HepG2 (cell line): ENCODE data around the gene CXXC5. TPM values are rescaled to one million over a fixed set of nuclear protein-coding genes. Genes with fewer than 3 reads are reported as not detected.

Experiments used
- FOXO1 ChIP-seq: sonication (generic); formaldehyde crosslinking; IDR thresholded peaks from 2 replicates; pipeline ENCODE4 v1.4.0; 2020; ENCODE audit warnings: missing genetic modification reagents
- MED13 ChIP-seq: sonication (generic); formaldehyde crosslinking; IDR thresholded peaks from 2 replicates; pipeline ENCODE4 v1.5.0; 2020; ENCODE audit warnings: missing genetic modification reagents
- NONO ChIP-seq, 2 experiments: fragments of 450-650 bp in 1 of 2; sonication (generic) in 1 of 2; formaldehyde crosslinking in 1 of 2; IDR thresholded peaks in 1 of 2; conservative IDR thresholded peaks in 1 of 2; 2 replicates each; pipeline versions ENCODE4 v1.6.1 to v1.8.0; 2017 to 2022; ENCODE audit warnings: mild to moderate bottlenecking in 1 of 2, missing genetic modification reagents in 1 of 2, moderate library complexity in 1 of 2
- NRL ChIP-seq: sonication (generic); formaldehyde crosslinking; IDR thresholded peaks from 2 replicates; pipeline ENCODE4 v1.5.0; 2020; ENCODE audit warnings: missing genetic modification reagents, mild to moderate bottlenecking, moderate library complexity, borderline replicate concordance
- SMAD1 ChIP-seq: sonication (generic); formaldehyde crosslinking; IDR thresholded peaks from 2 replicates; pipeline ENCODE4 v1.4.0; 2020; ENCODE audit warnings: missing genetic modification reagents, low read depth, mild to moderate bottlenecking, borderline replicate concordance
- THAP9 ChIP-seq: sonication (generic); formaldehyde crosslinking; IDR thresholded peaks from 2 replicates; pipeline ENCODE4; 2020; ENCODE audit warnings: missing genetic modification reagents, mild to moderate bottlenecking, borderline replicate concordance
- YEATS4 ChIP-seq: sonication (generic); formaldehyde crosslinking; IDR thresholded peaks from 2 replicates; pipeline ENCODE4 v1.4.0; 2020; ENCODE audit warnings: missing genetic modification reagents, borderline replicate concordance
- ZC3H4 ChIP-seq: sonication (generic); formaldehyde crosslinking; IDR thresholded peaks from 2 replicates; pipeline ENCODE4 v1.4.0; 2020; ENCODE audit warnings: missing genetic modification reagents, borderline replicate concordance
- ZNF225 ChIP-seq: sonication (generic); formaldehyde crosslinking; IDR thresholded peaks from 2 replicates; pipeline ENCODE4 v1.4.0; 2020; ENCODE audit warnings: mild to moderate bottlenecking, missing genetic modification reagents
- ZNF253 ChIP-seq: sonication (generic); formaldehyde crosslinking; IDR thresholded peaks from 2 replicates; pipeline ENCODE4 v1.8.0; 2022; ENCODE audit warnings: mild to moderate bottlenecking, missing genetic modification reagents, borderline replicate concordance
- ZNF441 ChIP-seq: sonication (generic); formaldehyde crosslinking; IDR thresholded peaks from 2 replicates; pipeline ENCODE4 v1.7.0; 2021; ENCODE audit warnings: missing genetic modification reagents, borderline replicate concordance
- ZNF564 ChIP-seq: sonication (generic); formaldehyde crosslinking; IDR thresholded peaks from 2 replicates; pipeline ENCODE4 v1.8.1; 2023; ENCODE audit warnings: mild to moderate bottlenecking, missing genetic modification reagents
- ZNF605 ChIP-seq: sonication (generic); formaldehyde crosslinking; IDR thresholded peaks from 2 replicates; pipeline ENCODE4 v1.8.0; 2022; ENCODE audit warnings: mild to moderate bottlenecking, missing genetic modification reagents
- ZNF687 ChIP-seq: sonication (generic); formaldehyde crosslinking; IDR thresholded peaks from 2 replicates; pipeline ENCODE4 v1.5.1; 2020; ENCODE audit warnings: mild to moderate bottlenecking, missing genetic modification reagents, moderate library complexity
- ZSCAN21 ChIP-seq: sonication (generic); formaldehyde crosslinking; IDR thresholded peaks from 2 replicates; pipeline ENCODE4 v1.8.0; 2022; ENCODE audit warnings: mild to moderate bottlenecking, missing genetic modification reagents, moderate library complexity, borderline replicate concordance
- polyA plus RNA-seq, 8 experiments: library from polyadenylated mRNA; depleted of rRNA in 3 of 8; stranded (reverse) in 7 of 8; unstranded in 1 of 8; fragments of >200 nt; fragmentation: Illumina TruSeq in 4 of 8; extraction: Trizol in 4 of 8; gene quantifications; 2 replicates each; pipeline versions ENCODE4 v1.2.1 to v1.2.3, GENCODE V29; 2011 to 2016; ENCODE audit warnings: low read depth in 4 of 8, missing spikeins in 1 of 8, mixed read lengths in 1 of 8; ENCODE audit not compliant: insufficient read depth in 1 of 8
- total RNA-seq, 5 experiments: library from RNA; depleted of rRNA; stranded (reverse); fragments of >200 nt; fragmentation: Illumina TruSeq; extraction: Trizol; gene quantifications; 2 replicates each; pipeline ENCODE4 v1.2.3, GENCODE V29; 2016; ENCODE audit warnings: low read depth in 1 of 5
- TF ChIP-seq, protein P1 (sequence below): sonication (generic); formaldehyde crosslinking; IDR thresholded peaks from 2 replicates; pipeline ENCODE4 v1.9.0; 2022; ENCODE audit warnings: missing genetic modification reagents, mild to moderate bottlenecking, borderline replicate concordance

CXXC5 gene
- total and polyA plus RNA-seq, 2 of the 13 experiments (the other 11 are each of a cell fraction or from before 2014, with no cell fraction given) = 32.3 to 33.0 TPM

- no peak for TF ChIP-seq NONO (IDR thresholded peaks at IDR 0.05)
- peak; percentile 28; the same call in 1 of the 2 replicates for TF ChIP-seq NONO (CRISPR knock-in tag; conservative IDR thresholded peaks at IDR 0.05)
- peak; percentile 41; the same call in 1 of the 2 replicates for TF ChIP-seq ZNF225 (CRISPR knock-in tag)
- 0 out of 2 replicates have a peak, but pooled peaks have one; percentile 21 for TF ChIP-seq ZNF564
- TF ChIP-seq SMAD1 = peak; percentile 61; the same call in 1 of the 2 replicates
- TF ChIP-seq YEATS4 (CRISPR knock-in tag) = no peak
- TF ChIP-seq FOXO1 = peak; percentile 45; the same call in 1 of the 2 replicates
- TF ChIP-seq NRL (CRISPR knock-in tag) = 0 out of 2 replicates have a peak, but pooled peaks have one; percentile 3
- TF ChIP-seq THAP9 (CRISPR knock-in tag) = 0 out of 2 replicates have a peak, but pooled peaks have one; percentile 4
- no peak for TF ChIP-seq ZSCAN21 (CRISPR knock-in tag)
- peak; percentile 16; the same call in 1 of the 2 replicates for TF ChIP-seq ZNF253 (CRISPR knock-in tag)
- TF ChIP-seq ZC3H4 (CRISPR knock-in tag) = peak; percentile 82; the same call in 1 of the 2 replicates
- TF ChIP-seq ZNF605 = peak; percentile 30
- TF ChIP-seq MED13 (CRISPR knock-in tag) = no peak
- TF ChIP-seq, protein P1, sequence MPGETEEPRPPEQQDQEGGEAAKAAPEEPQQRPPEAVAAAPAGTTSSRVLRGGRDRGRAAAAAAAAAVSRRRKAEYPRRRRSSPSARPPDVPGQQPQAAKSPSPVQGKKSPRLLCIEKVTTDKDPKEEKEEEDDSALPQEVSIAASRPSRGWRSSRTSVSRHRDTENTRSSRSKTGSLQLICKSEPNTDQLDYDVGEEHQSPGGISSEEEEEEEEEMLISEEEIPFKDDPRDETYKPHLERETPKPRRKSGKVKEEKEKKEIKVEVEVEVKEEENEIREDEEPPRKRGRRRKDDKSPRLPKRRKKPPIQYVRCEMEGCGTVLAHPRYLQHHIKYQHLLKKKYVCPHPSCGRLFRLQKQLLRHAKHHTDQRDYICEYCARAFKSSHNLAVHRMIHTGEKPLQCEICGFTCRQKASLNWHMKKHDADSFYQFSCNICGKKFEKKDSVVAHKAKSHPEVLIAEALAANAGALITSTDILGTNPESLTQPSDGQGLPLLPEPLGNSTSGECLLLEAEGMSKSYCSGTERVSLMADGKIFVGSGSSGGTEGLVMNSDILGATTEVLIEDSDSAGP = peak; percentile 75; the same call in 1 of the 2 replicates
- peak; percentile 35 for TF ChIP-seq ZNF687 (CRISPR knock-in tag)
- 0 out of 2 replicates have a peak, but pooled peaks have one; percentile 4 for TF ChIP-seq ZNF441
These were observed 85.0 kb downstream of the CXXC5 start (continued) for GRCh38 chr5:139733010-139733688.
